GM21528 (cell line): Measurements from ENCODE around the gene C2CD4C.
"Not testable (repeated sequence)": the region's sequence is repeated elsewhere in the genome, so short reads cannot be mapped to it uniquely, and the experiment has no call there.

Source experiments
- ATAC-seq: cut with Tn5 transposase; IDR thresholded peaks from one replicate; pipeline ENCODE4 v1.9.1; 2021; ENCODE audit warnings: mild to moderate bottlenecking, moderate library complexity; ENCODE audit not compliant: unreplicated experiment, low FRiP score

Gene C2CD4C

DNA sequence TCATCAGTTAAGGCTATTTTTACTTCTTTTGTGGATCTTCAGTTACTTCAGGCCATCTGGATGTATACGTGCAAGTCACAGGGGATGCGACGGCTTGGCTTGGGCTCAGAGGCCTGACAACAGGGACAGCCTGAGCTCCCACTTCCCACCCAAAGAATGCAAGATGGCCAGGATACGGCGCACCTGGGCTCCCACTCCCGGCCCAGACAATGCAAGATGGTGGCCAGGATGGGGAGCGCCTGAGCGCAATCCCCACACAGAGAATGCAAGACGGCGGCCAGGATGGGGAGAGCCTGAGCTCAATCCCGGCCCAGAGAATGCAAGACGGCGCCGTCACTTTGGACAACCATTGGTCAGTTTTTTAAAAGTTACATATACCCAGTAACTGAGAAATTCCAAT, 39.1 kb downstream of the C2CD4C start:
- ATAC-seq: no peak

DNA sequence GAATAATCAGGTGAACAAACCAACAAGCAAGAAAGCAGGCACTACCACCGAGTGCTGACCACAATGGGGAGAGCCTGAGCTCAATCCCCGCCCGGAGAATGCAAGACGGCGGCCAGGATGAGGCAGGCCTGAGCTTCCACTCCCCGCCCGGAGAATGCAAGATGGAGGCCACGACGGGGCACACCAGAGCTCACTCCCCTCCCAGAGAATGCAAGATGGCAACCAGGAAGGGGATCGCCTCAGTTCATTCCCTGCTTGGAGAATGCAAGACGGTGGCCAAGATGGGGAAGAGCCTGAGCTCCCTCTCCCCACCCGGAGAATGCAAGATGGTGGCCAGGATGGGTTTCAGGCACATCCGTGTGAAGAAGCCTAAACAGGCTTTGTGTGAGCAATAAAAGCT, 39.7 kb downstream of the C2CD4C start:
- no peak for ATAC-seq

DNA sequence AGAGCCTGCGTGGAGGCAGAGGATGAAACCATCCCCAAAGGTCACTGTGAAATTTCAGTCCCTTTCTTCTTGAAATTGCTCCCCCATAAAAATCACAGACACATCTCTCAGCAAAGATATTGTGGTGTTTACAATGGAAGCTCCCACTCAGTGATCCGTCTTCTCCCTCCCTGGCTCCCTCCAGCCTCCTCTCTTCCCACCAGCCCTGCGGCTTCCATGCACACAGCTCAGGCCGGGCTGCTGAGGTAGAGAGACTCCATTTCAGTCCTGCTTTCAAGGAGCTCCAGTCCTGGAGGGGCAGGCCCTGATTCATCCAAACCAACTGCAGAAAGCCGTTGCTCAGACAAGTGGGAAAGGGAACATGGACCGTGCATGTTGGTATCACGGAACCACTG, 40.3 kb downstream of the C2CD4C start:
- no peak for ATAC-seq

DNA sequence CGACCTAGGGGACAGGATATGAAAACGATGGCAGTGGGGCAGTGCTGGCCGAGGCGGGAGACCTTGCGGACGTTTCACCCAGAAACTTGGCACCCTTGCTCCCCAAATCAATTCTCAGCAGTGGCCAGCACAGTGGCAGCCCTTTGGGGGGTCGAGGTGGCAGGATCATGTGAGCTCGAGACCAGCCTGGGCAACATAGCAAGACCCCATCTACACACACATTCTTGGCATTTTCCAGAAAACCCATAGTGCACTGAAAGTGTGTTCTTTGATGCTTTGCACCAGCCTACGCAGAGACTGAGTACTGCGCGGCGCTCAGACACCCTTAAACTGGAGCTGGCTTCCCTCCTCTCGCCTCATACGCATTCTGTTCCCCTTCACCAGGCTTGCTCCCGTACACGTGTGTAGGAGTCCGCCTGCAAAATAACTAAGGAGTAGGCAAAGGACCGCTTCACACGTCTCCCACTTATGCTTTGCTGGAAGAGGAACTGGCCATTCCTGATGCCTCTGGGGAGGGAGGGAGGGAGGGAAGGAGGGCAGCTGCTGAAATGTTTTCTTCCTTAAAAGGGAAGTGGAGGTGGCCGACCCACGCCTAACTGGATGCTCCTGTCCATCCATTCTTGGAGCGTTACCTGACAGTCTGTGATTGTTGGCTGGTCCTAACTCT, 40.9 kb downstream of the C2CD4C start:
- ATAC-seq: no peak

DNA sequence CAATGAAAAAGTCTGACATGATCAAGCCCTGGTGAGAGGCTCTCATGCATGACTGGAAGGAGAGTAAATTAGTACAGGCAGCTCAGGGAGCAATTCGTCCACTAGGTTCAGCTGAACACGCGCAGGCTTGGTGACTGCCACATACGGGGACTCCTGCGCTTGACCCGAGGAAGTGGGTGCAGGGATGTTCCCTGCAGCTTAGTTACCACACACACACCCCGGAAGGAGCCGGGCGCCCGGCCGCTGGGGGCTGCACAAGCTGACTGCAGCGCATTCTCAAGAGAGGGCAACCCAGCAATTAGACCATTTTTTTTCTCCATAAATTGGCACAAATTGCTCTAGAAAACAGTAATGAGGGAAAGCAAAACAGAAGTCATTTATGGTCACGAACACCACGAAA, 41.4 kb downstream of the C2CD4C start:
- ATAC-seq: no peak

DNA sequence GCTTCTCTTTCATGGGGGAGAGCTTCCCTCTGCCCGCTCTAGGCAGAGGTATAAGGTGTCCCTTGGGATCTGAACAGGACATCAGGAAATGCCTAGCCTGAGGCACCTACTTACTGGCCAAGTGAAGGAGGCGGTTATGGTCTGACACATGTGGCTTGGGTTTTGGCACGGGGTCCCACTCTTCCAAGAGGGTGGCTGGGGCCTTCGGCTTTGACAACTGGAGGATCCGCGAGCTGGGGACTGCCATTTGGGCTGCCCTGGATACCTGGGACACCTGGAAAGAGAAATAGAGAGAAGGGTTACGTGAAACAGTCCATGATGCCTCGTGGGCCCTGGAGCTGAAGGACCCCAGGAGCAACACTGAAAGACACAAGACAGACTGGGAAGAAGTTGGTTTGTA, 42.0 kb downstream of the C2CD4C start:
- ATAC-seq: no peak

DNA sequence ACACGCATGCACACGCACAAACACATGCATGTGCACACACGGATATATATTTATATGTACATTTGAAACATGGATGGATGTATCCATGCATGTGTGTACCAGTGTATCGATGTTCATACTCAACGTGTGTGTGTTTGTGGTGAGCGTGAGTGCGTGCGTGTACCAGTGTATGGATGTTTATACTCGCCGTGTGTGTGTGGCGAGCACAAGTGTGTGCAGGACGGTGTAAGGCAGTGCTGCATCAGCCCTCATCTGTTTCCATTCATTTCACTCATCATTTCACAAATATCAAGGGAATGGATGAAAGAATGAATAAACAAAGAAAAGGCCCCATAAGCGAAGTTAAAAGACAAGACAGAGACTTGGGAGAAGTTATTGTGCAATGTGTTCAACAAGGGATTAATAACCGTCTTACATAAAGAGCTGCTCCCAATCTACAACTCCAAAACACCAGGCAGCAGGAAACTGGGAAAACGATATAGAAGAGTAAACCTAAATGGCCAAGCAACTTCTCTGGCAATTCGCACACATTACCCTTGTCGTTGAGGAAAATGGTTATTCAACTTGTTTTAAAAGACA, 42.7 kb downstream of the C2CD4C start:
- no peak for ATAC-seq

DNA sequence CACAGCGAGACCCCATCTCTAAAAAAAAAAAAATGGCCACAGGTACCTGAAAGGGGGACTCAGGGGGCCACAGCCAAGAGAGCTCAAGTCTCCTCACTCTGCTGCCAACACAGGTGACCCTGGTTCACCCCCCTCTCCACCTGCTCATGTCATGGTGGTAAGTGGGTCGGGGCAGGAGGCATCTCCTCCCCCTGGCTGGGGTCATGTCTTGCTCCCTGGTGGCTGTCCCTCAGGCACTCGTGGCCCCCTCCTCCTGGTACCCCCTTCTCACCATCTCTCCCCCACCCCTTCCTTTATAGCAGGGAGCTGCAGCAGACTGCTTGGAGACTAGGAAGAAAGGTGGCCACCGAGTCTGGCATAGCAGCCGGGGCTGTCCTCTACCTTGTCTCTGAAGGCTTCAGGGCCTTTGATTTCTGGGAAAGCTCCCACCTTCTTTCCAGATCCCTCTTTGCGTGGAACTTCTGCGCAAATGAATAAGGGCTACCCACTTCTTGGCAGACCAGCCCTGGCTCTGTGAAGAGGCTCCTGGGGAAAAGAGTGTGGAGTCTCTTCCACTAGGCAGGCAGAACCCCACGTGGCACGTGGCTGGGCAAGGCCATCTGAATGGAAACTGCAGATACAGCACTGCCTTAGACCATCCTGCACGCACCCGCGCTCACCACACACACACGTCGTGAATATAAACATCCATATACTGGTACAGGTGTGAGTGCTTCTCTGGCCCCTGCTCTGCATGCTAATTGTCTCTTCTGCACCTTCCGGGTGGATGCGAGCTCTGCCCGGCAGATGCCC, 44.3 kb downstream of the C2CD4C start:
- no peak for ATAC-seq

DNA sequence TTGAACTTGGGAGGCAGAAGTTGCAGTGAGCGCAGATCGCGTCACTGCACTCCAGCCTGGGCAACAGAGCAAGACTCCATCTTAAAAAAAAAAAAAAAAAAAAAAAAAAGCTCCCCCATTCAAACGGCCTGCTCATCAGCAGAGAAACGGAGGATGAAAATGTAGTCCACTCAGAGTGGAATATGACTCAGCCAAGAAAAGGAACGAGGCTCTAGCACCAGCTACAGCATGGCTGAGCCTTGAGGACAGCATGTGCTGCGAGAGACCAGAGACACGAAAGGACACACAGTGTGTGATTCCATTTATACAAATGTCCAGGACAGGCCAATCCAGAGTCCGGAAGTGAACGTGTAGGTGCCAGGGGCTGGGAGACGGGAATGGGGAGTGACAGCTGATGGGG, 46.3 kb downstream of the C2CD4C start:
- ATAC-seq: no peak

DNA sequence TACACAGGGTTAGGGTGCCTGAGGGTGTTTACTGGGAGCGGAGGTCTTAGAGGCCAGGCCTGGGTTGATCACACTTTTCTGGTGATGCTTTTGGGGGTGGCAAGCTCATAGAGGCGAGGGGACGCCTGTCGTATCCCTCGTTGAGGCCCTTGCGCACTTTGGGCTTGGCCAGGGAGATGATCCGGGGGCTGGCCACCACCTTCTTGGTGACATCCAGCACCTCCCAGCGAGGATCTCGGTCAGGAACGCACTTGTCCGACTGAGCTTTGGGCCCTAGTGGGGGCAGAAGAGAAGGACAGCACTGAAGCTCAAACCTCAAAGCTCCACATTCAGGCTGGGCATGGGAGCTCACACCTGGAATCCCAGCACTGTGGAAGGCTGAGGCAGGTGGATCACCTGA, 46.8 kb downstream of the C2CD4C start:
- ATAC-seq: no peak

DNA sequence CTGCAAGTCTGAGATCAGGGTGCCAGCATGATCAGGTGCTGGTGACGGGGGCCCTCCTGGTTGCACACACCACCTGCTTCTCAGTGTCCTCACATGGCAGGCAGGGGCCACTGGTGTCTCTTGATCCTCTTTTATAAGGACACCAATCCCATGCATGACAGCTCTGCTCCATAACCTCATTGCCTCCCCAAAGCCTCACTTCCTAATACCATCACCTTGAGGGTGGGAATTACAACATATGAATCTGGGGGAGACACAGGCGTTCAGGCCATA, 49.4 kb downstream of the C2CD4C start:
- ATAC-seq: no peak

DNA sequence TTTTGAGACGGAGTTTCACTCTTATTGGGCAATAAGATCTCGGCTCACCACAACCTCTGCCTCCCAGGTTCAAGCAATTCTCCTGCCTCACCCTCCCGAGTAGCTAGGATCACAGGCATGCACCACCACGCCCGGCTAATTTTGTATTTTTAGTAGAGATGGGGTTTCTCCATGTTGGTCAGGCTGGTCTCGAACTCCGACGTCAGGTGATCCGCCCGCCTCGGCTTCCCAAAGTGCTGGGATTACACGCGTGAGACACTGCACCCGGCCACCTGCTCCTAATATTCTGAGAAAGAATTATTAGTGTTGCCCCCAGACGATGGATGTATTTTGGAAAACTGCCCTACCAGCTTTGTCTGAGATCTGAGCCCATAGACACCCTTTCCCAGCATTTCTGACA, 53.4 kb downstream of the C2CD4C start:
- not testable (repeated sequence) for ATAC-seq
